GM18508 (cell line): ENCODE measurements around the gene HPF1.
A peak's percentile ranks its signal among the peaks of the same experiment; 100 is the strongest.
"Not testable (repeated sequence)": the region's sequence is repeated elsewhere in the genome, so short reads cannot be mapped to it uniquely, and the experiment has no call there.

Experiments
- ATAC-seq: cut with Tn5 transposase; IDR thresholded peaks from one replicate; pipeline ENCODE4 v1.9.1; 2021; ENCODE audit warnings: moderate number of reproducible peaks; ENCODE audit not compliant: insufficient read depth, unreplicated experiment

Gene HPF1

GRCh38 chr4:169757575-169758184, at the start of gene HPF1:
HPF1 (minus strand) TSS chr4:169757944; CDS start chr4:169757877, 67 bp downstream.
- ATAC-seq: peak; percentile 86

- ATAC-seq: not testable (repeated sequence)
These were observed 49.0 kb upstream of the HPF1 start for GRCh38 chr4:169806770-169807169.

- no peak for ATAC-seq
These were observed 45.7 kb upstream of the HPF1 start for GRCh38 chr4:169803413-169803812.

- ATAC-seq: no peak
These were observed 45.1 kb upstream of the HPF1 start for GRCh38 chr4:169802873-169803272.

- no peak for ATAC-seq
These were observed 42.8 kb upstream of the HPF1 start for GRCh38 chr4:169800541-169800940.

- no peak for ATAC-seq
These were observed 41.5 kb upstream of the HPF1 start for GRCh38 chr4:169799260-169799659.

- no peak for ATAC-seq
These were observed 37.8 kb upstream of the HPF1 start for GRCh38 chr4:169795585-169795984.

- no peak for ATAC-seq
These were observed 33.9 kb upstream of the HPF1 start for GRCh38 chr4:169791527-169792156.

GRCh38 chr4:169791062-169791461, 33.3 kb upstream of the HPF1 start:
- ATAC-seq: no peak

GRCh38 chr4:169774466-169775445, 17.0 kb upstream of the HPF1 start:
- ATAC-seq: no peak

GRCh38 chr4:169773889-169774288, 16.1 kb upstream of the HPF1 start:
- ATAC-seq: no peak

GRCh38 chr4:169771556-169772080, 13.9 kb upstream of the HPF1 start:
- not testable (repeated sequence) for ATAC-seq

GRCh38 chr4:169770416-169770815, 12.7 kb upstream of the HPF1 start:
- ATAC-seq: no peak

GRCh38 chr4:169768385-169768784, 10.6 kb upstream of the HPF1 start:
- ATAC-seq: no peak

- ATAC-seq: no peak
These were observed 9.0 kb upstream of the HPF1 start for GRCh38 chr4:169766741-169767140.

GRCh38 chr4:169765835-169766234, 8.1 kb upstream of the HPF1 start:
- no peak for ATAC-seq

GRCh38 chr4:169761846-169762245, 4.1 kb upstream of the HPF1 start:
- no peak for ATAC-seq

- ATAC-seq: no peak
These were observed 738 bp upstream of the HPF1 start for GRCh38 chr4:169758401-169758962.

GRCh38 chr4:169756971-169757574, 671 bp downstream of the HPF1 start:
- no peak for ATAC-seq

- ATAC-seq: no peak
These were observed 12.5 kb downstream of the HPF1 start for GRCh38 chr4:169745291-169745690.
